Gastrocnemius medialis (tissue), 4 donors: ENCODE data around the gene MKI67.

ENCODE experiments used
- CTCF ChIP-seq, 5 experiments: fragments of 450-650 bp in 3 of 5; fragments of 200-600 bp in 2 of 5; sonication (generic) in 2 of 5; IDR thresholded peaks in 4 of 5; conservative IDR thresholded peaks in 1 of 5; 1 replicate in 4 of 5; 2 replicates in 1 of 5; pipeline ENCODE4 v1.5.1; 2016 to 2019; ENCODE audit warnings: antibody characterized with exemption in 5 of 5, mild to moderate bottlenecking in 3 of 5, moderate library complexity in 3 of 5
- POLR2A ChIP-seq, 2 donors: fragments of 450-650 bp; IDR thresholded peaks; one replicate each; pipeline ENCODE4 v1.6.1; 2017; ENCODE audit warnings: antibody characterized with exemption in 2 of 2, mild to moderate bottlenecking in 2 of 2, moderate library complexity in 2 of 2

- no peak for TF ChIP-seq CTCF (IDR thresholded peaks at IDR 0.05 in 4 of 5, conservative IDR thresholded peaks at IDR 0.05 in 1 of 5)
- no peak for TF ChIP-seq POLR2A (IDR thresholded peaks at IDR 0.05)
Measured at GRCh38 chr10:128073890-128074289, 52.3 kb downstream of the MKI67 start.
